GM18520 (cell line): ENCODE data around the gene SLC22A31.

Experiments
- ATAC-seq: cut with Tn5 transposase; IDR thresholded peaks from one replicate; pipeline ENCODE4 v1.9.1; 2021; ENCODE audit not compliant: unreplicated experiment

SLC22A31 gene

GRCh38 chr16:89179656-89180315 lies 20.6 kb downstream of the SLC22A31 start:
- ATAC-seq: no peak

GRCh38 chr16:89179148-89179484 lies 21.2 kb downstream of the SLC22A31 start:
- no peak for ATAC-seq

GRCh38 chr16:89178453-89179147 lies 21.7 kb downstream of the SLC22A31 start:
- no peak for ATAC-seq

- no peak for ATAC-seq
Observed at GRCh38 chr16:89177501-89177900, 22.8 kb downstream of the SLC22A31 start.

- ATAC-seq: no peak
Observed at GRCh38 chr16:89176717-89177116, 23.6 kb downstream of the SLC22A31 start.

- no peak for ATAC-seq
Observed at GRCh38 chr16:89176147-89176690, 24.1 kb downstream of the SLC22A31 start.

GRCh38 chr16:89175280-89176146 lies 24.8 kb downstream of the SLC22A31 start:
- ATAC-seq: no peak

- no peak for ATAC-seq
Observed at GRCh38 chr16:89174877-89175276, 25.5 kb downstream of the SLC22A31 start.

GRCh38 chr16:89174055-89174827 lies 26.1 kb downstream of the SLC22A31 start:
- ATAC-seq: no peak

- ATAC-seq: no peak
Observed at GRCh38 chr16:89173174-89173921, 27.0 kb downstream of the SLC22A31 start.

- ATAC-seq: no peak
Observed at GRCh38 chr16:89172528-89173173, 27.7 kb downstream of the SLC22A31 start.

- ATAC-seq: no peak
Observed at GRCh38 chr16:89172171-89172527, 28.2 kb downstream of the SLC22A31 start.

GRCh38 chr16:89171216-89172170 lies 28.8 kb downstream of the SLC22A31 start, which contains the start of gene CDH15:
Gene CDH15 (plus strand): TSS chr16:89171748. CDS start chr16:89171832, 84 bp downstream.
- peak; percentile 59 for ATAC-seq

- ATAC-seq: no peak
Observed at GRCh38 chr16:89170346-89171215, 29.8 kb downstream of the SLC22A31 start.

GRCh38 chr16:89169778-89170177 lies 30.6 kb downstream of the SLC22A31 start:
- no peak for ATAC-seq

GRCh38 chr16:89168381-89169189 lies 31.8 kb downstream of the SLC22A31 start:
- no peak for ATAC-seq
